Testis (tissue), 2 donors: ENCODE results near the gene ABLIM3.

ENCODE experiments used
- POLR2A ChIP-seq: fragments of 450-650 bp; IDR thresholded peaks from one replicate; pipeline ENCODE4 v1.6.1; 2017; ENCODE audit warnings: antibody characterized with exemption, mild to moderate bottlenecking, moderate library complexity
- TF ChIP-seq, protein P1 (sequence below), 3 experiments: fragments of 450-650 bp in 2 of 3; fragments of 200-600 bp in 1 of 3; sonication (generic) in 1 of 3; IDR thresholded peaks; one replicate each; pipeline ENCODE4 v1.5.1; 2016 to 2019; ENCODE audit warnings: antibody characterized with exemption in 3 of 3, mild to moderate bottlenecking in 2 of 3, moderate library complexity in 1 of 3

DNA sequence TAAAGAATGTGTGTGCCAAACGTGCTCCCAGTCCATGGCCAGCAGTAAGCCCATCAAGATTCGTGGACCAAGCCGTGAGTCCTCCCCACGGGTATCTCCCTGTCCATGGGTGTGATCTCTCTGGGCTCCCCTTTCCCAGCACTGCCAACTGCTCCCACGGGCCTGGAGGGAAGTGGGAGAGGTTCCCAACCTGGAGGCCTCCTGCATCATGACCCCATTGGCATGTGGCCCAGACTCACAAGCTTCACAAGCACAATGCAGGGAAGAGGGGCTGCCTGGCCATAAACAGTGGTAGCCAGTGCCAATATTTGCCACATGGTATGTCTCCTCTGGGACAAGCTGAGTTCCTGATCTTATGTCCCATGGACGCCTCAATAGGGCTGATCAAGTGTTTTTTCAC is 59.1 kb downstream of the ABLIM3 start:
- TF ChIP-seq, protein P1, sequence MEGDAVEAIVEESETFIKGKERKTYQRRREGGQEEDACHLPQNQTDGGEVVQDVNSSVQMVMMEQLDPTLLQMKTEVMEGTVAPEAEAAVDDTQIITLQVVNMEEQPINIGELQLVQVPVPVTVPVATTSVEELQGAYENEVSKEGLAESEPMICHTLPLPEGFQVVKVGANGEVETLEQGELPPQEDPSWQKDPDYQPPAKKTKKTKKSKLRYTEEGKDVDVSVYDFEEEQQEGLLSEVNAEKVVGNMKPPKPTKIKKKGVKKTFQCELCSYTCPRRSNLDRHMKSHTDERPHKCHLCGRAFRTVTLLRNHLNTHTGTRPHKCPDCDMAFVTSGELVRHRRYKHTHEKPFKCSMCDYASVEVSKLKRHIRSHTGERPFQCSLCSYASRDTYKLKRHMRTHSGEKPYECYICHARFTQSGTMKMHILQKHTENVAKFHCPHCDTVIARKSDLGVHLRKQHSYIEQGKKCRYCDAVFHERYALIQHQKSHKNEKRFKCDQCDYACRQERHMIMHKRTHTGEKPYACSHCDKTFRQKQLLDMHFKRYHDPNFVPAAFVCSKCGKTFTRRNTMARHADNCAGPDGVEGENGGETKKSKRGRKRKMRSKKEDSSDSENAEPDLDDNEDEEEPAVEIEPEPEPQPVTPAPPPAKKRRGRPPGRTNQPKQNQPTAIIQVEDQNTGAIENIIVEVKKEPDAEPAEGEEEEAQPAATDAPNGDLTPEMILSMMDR (IDR thresholded peaks at IDR 0.05), result no peak
- no peak for TF ChIP-seq POLR2A
